Mesendoderm (in vitro differentiated cells): ENCODE results near the gene TPRG1.

Experiments used
- DNase-seq: peaks from one replicate; pipeline ENCODE4 v3.0.0; 2013
- H2AK5ac ChIP-seq: 2 replicates; pipeline ENCODE4 v1.6.1; 2013; ENCODE audit warnings: low read length, inconsistent platforms
- H2BK120ac ChIP-seq: 2 replicates; pipeline ENCODE4 v1.6.1; 2013; ENCODE audit warnings: low read depth, mild to moderate bottlenecking, low read length, moderate library complexity, mixed read lengths
- H2BK15ac ChIP-seq: replicated peaks from 2 replicates; pipeline ENCODE4 v1.6.1; 2013; ENCODE audit warnings: low read depth, mild to moderate bottlenecking, moderate library complexity
- H2BK5ac ChIP-seq: 2 replicates; pipeline ENCODE4 v1.6.1; 2013; ENCODE audit warnings: low read length, inconsistent platforms
- H3K18ac ChIP-seq: 2 replicates; pipeline ENCODE4 v1.6.1; 2013; ENCODE audit warnings: mild to moderate bottlenecking, low read length, mixed read lengths
- H3K23ac ChIP-seq: one replicate; pipeline ENCODE4 v1.6.1; 2013; ENCODE audit warnings: low read length
- H3K27ac ChIP-seq: 2 replicates; pipeline ENCODE4 v1.5.1; 2013; ENCODE audit warnings: low read depth, mild to moderate bottlenecking, inconsistent platforms, low read length, moderate library complexity
- H3K27me3 ChIP-seq: 2 replicates; pipeline ENCODE4 v1.6.1; 2013; ENCODE audit warnings: low read length, control low read depth, mild to moderate bottlenecking, inconsistent platforms; ENCODE audit not compliant: insufficient read depth, poor library complexity
- H3K36me3 ChIP-seq: 2 replicates; pipeline ENCODE4 v1.6.1; 2013; ENCODE audit warnings: low read length, inconsistent platforms; ENCODE audit not compliant: control insufficient read depth, insufficient read depth
- H3K4ac ChIP-seq: one replicate; pipeline ENCODE4 v1.6.1; 2013; ENCODE audit warnings: low read depth, mild to moderate bottlenecking, low read length, moderate library complexity
- H3K4me1 ChIP-seq: 2 replicates; pipeline ENCODE4 v1.6.1; 2013; ENCODE audit warnings: low read depth, low read length, inconsistent platforms; ENCODE audit not compliant: control insufficient read depth
- H3K4me2 ChIP-seq: 2 replicates; pipeline ENCODE4 v1.6.1; 2013; ENCODE audit warnings: low read length
- H3K4me3 ChIP-seq: 2 replicates; pipeline ENCODE4 v1.5.1; 2013; ENCODE audit warnings: mild to moderate bottlenecking, low read length
- H3K56ac ChIP-seq: one replicate; pipeline ENCODE4 v1.6.1; 2013; ENCODE audit warnings: low read length
- H3K79me1 ChIP-seq: 2 replicates; pipeline ENCODE4 v1.6.1; 2013; ENCODE audit warnings: low read length, inconsistent platforms
- H3K79me2 ChIP-seq: 2 replicates; pipeline ENCODE4 v1.6.1; 2013; ENCODE audit warnings: mild to moderate bottlenecking, low read length; ENCODE audit not compliant: control insufficient read depth, insufficient read depth
- H3K9ac ChIP-seq: 2 replicates; pipeline ENCODE4 v1.6.1; 2013; ENCODE audit warnings: low read length, inconsistent platforms
- H4K5ac ChIP-seq: one replicate; pipeline ENCODE4 v1.6.1; 2013; ENCODE audit warnings: low read length
- H4K8ac ChIP-seq: one replicate; pipeline ENCODE4 v1.6.1; 2013; ENCODE audit warnings: low read depth, mild to moderate bottlenecking, control low read depth, low read length, moderate library complexity
- WGBS: extraction: QIAGEN DNeasy Blood & Tissue Kit; methylation state at CpG from one replicate; pipeline ENCODE4 v1.1.7; 2013; ENCODE audit warnings: low lambda C conversion rate, missing lambda C conversion rate; ENCODE audit not compliant: insufficient coverage; ENCODE audit errors: extremely low coverage; 5-methylcytosine and 5-hydroxymethylcytosine counted together

Gene TPRG1

GRCh38 chr3:189132839-189133238 lies 38.9 kb upstream of the TPRG1 start:
- Histone ChIP-seq H4K8ac (no peak overlapping the region), H3K79me2 (no peaks in the 10 kb centered on the region), H3K4me2 (no peak overlapping the region), H2BK5ac (no peak overlapping the region), H3K9ac (no peak overlapping the region), H2BK120ac (no peak overlapping the region), H3K79me1 (no peaks in the 10 kb centered on the region), H3K18ac (no peak overlapping the region), H3K4ac (no peak overlapping the region), H2BK15ac (no peak overlapping the region), H3K27ac (no peak overlapping the region), H4K5ac (no peak overlapping the region), H3K23ac (no peak overlapping the region), H3K27me3 (no peaks in the 10 kb centered on the region), H2AK5ac (no peak overlapping the region), H3K36me3 (no peaks in the 10 kb centered on the region), H3K56ac (no peak overlapping the region), H3K4me1 (no peaks in the 10 kb centered on the region), H3K4me3 (no peak overlapping the region)
- DNase-seq, result no peak
- no CpG with 5 or more reads among the region's 2 CpGs for WGBS

- Histone ChIP-seq H3K9ac (no peak overlapping the region), H3K27ac (no peak overlapping the region), H2BK5ac (no peak overlapping the region), H4K8ac (no peak overlapping the region), H3K79me1 (no peaks in the 10 kb centered on the region), H4K5ac (no peak overlapping the region), H3K27me3 (no peaks in the 10 kb centered on the region), H3K18ac (no peak overlapping the region), H2BK120ac (no peak overlapping the region), H2BK15ac (no peak overlapping the region), H3K4me1 (no peaks in the 10 kb centered on the region), H2AK5ac (no peak overlapping the region), H3K36me3 (no peaks in the 10 kb centered on the region), H3K4me2 (no peak overlapping the region), H3K56ac (no peak overlapping the region), H3K4me3 (no peak overlapping the region), H3K79me2 (no peaks in the 10 kb centered on the region), H3K4ac (no peak overlapping the region), H3K23ac (no peak overlapping the region)
- DNase-seq, result no peak
Measured at GRCh38 chr3:189133768-189134167, 38.0 kb upstream of the TPRG1 start.

GRCh38 chr3:189137416-189137815 lies 34.4 kb upstream of the TPRG1 start:
- no peaks in the 10 kb centered on the region for H3K4me1 ChIP-seq
- H3K4me3 ChIP-seq, result no peak overlapping the region
- H3K56ac ChIP-seq, result no peak overlapping the region
- H2BK15ac ChIP-seq, result no peak overlapping the region
- H3K27ac ChIP-seq, result no peak overlapping the region
- DNase-seq, result peak; percentile 34
- no peaks in the 10 kb centered on the region for H3K79me2 ChIP-seq
- no peaks in the 10 kb centered on the region for H3K79me1 ChIP-seq
- H3K27me3 ChIP-seq, result no peaks in the 10 kb centered on the region
- H2AK5ac ChIP-seq, result no peak overlapping the region
- WGBS, result no CpG with 5 or more reads among the region's 4 CpGs
- H3K4ac ChIP-seq, result no peak overlapping the region
- no peak overlapping the region for H3K23ac ChIP-seq
- H2BK5ac ChIP-seq, result no peak overlapping the region
- no peak overlapping the region for H3K9ac ChIP-seq
- H4K5ac ChIP-seq, result no peak overlapping the region
- no peak overlapping the region for H3K4me2 ChIP-seq
- no peaks in the 10 kb centered on the region for H3K36me3 ChIP-seq
- H3K18ac ChIP-seq, result no peak overlapping the region
- H2BK120ac ChIP-seq, result no peak overlapping the region
- H4K8ac ChIP-seq, result no peak overlapping the region

- Histone ChIP-seq H3K56ac (no peak overlapping the region), H2BK15ac (no peak overlapping the region), H3K23ac (no peak overlapping the region), H2AK5ac (no peak overlapping the region), H3K4me1 (no peaks in the 10 kb centered on the region), H3K36me3 (no peaks in the 10 kb centered on the region), H4K5ac (no peak overlapping the region), H3K4ac (no peak overlapping the region), H3K79me1 (no peaks in the 10 kb centered on the region), H3K4me2 (no peak overlapping the region), H2BK120ac (no peak overlapping the region), H4K8ac (no peak overlapping the region), H3K9ac (no peak overlapping the region), H3K4me3 (no peak overlapping the region), H3K27me3 (no peaks in the 10 kb centered on the region), H3K79me2 (no peaks in the 10 kb centered on the region), H2BK5ac (no peak overlapping the region), H3K18ac (no peak overlapping the region), H3K27ac (no peak overlapping the region)
- no CpG with 5 or more reads among the region's 9 CpGs for WGBS
- DNase-seq, result no peak
Measured at GRCh38 chr3:189138901-189139610, 32.7 kb upstream of the TPRG1 start.

- Histone ChIP-seq H3K9ac (no peak overlapping the region), H3K36me3 (no peaks in the 10 kb centered on the region), H3K4me3 (no peak overlapping the region), H2BK5ac (no peak overlapping the region), H3K23ac (no peak overlapping the region), H3K4me2 (no peak overlapping the region), H4K8ac (no peak overlapping the region), H2AK5ac (no peak overlapping the region), H3K56ac (no peak overlapping the region), H3K18ac (no peak overlapping the region), H3K27me3 (no peaks in the 10 kb centered on the region), H3K4me1 (no peaks in the 10 kb centered on the region), H3K27ac (no peak overlapping the region), H4K5ac (no peak overlapping the region), H3K79me2 (no peaks in the 10 kb centered on the region), H3K4ac (no peak overlapping the region), H3K79me1 (no peaks in the 10 kb centered on the region), H2BK15ac (no peak overlapping the region), H2BK120ac (no peak overlapping the region)
- no CpG with 5 or more reads among the region's 6 CpGs for WGBS
- no peak for DNase-seq
Measured at GRCh38 chr3:189139611-189139940, 32.2 kb upstream of the TPRG1 start.

GRCh38 chr3:189142527-189142926 lies 29.2 kb upstream of the TPRG1 start:
- no peaks in the 10 kb centered on the region for H3K27me3 ChIP-seq
- H3K18ac ChIP-seq, result no peak overlapping the region
- H4K8ac ChIP-seq, result no peak overlapping the region
- H4K5ac ChIP-seq, result no peak overlapping the region
- DNase-seq, result peak; percentile 50
- no peak overlapping the region for H3K4ac ChIP-seq
- no peak overlapping the region for H3K56ac ChIP-seq
- no peak overlapping the region for H3K9ac ChIP-seq
- no peak overlapping the region for H2BK120ac ChIP-seq
- no peak overlapping the region for H2BK5ac ChIP-seq
- no peak overlapping the region for H2BK15ac ChIP-seq
- no CpG with 5 or more reads among the region's 1 CpG for WGBS
- H3K79me2 ChIP-seq, result no peaks in the 10 kb centered on the region
- H3K4me2 ChIP-seq, result no peak overlapping the region
- no peaks in the 10 kb centered on the region for H3K4me1 ChIP-seq
- H3K27ac ChIP-seq, result no peak overlapping the region
- H3K36me3 ChIP-seq, result no peaks in the 10 kb centered on the region
- no peak overlapping the region for H3K23ac ChIP-seq
- H3K79me1 ChIP-seq, result no peaks in the 10 kb centered on the region
- H3K4me3 ChIP-seq, result no peak overlapping the region
- H2AK5ac ChIP-seq, result no peak overlapping the region
